Endothelial cell of umbilical vein (primary cell): ENCODE measurements around the gene DAZAP1. TPM values are rescaled to one million over a fixed set of nuclear protein-coding genes. Genes with fewer than 3 reads are reported as not detected.

ENCODE experiments used
- BruUV-seq: library from RNA; stranded (reverse); fragments of 400-500 nt; replicated peaks from 2 replicates; lab custom pipeline; 2021; lab: Mats Ljungman, UMichigan
- CTCF ChIA-PET: fragments of 300-600, 350-600 bp; sonication (Branson Sonifier 250); formaldehyde crosslinking; loops from one replicate; lab custom pipeline; 2021; ENCODE audit warnings: antibody characterized with exemption, inconsistent platforms; lab: Charles Lee
- POLR2A ChIA-PET: fragments of 300-600, 350-600 bp; sonication (Branson Sonifier 250); formaldehyde crosslinking; loops from one replicate; lab custom pipeline; 2021; ENCODE audit warnings: antibody characterized with exemption, inconsistent platforms; lab: Charles Lee
- DNase-seq: peaks from one replicate; pipeline ENCODE4 v3.0.0-alpha.2; 2011; ENCODE audit warnings: low read depth, low spot score
- FAIRE-seq: peaks from 2 replicates; lab custom pipeline; 2011; peaks lifted over from hg19 to GRCh38; lab: Jason Lieb, UNC
- H2AFZ ChIP-seq: 2 replicates; pipeline ENCODE4 v1.6.0; 2012; ENCODE audit warnings: low read depth, low read length, control low read depth, inconsistent platforms
- H3K27ac ChIP-seq: 2 replicates; pipeline ENCODE4 v1.5.1; 2011; ENCODE audit warnings: low read depth, mild to moderate bottlenecking, control low read depth, low read length, moderate library complexity; ENCODE audit not compliant: insufficient read depth
- H3K27me3 ChIP-seq, 2 experiments: 2 replicates each; pipeline versions ENCODE4 v1.6.0 to v1.6.1; 2011; ENCODE audit warnings: low read length in 2 of 2, mixed read lengths in 1 of 2; ENCODE audit not compliant: control insufficient read depth in 2 of 2, insufficient read depth in 2 of 2
- H3K36me3 ChIP-seq, 2 experiments: 2 replicates in 1 of 2; 3 replicates in 1 of 2; pipeline ENCODE4 v1.5.1; 2011; ENCODE audit warnings: low read length in 2 of 2, mild to moderate bottlenecking in 1 of 2, moderate library complexity in 1 of 2; ENCODE audit not compliant: control insufficient read depth in 2 of 2, insufficient read depth in 2 of 2; ENCODE audit errors: extremely low read depth in 1 of 2
- H3K4me1 ChIP-seq: 3 replicates; pipeline ENCODE4 v1.5.1; 2011; ENCODE audit warnings: mild to moderate bottlenecking, low read length; ENCODE audit not compliant: control insufficient read depth, insufficient read depth; ENCODE audit errors: extremely low read depth
- H3K4me2 ChIP-seq: 2 replicates; pipeline ENCODE4 v1.6.1; 2011; ENCODE audit warnings: low read length, control low read depth, mixed read lengths; ENCODE audit not compliant: insufficient read depth
- H3K4me3 ChIP-seq, 3 experiments: fragments of 200-600 bp in 1 of 3; sonication (generic), shearing (Covaris generic) in 1 of 3; replicated peaks in 1 of 3; 2 replicates each; pipeline ENCODE4 v1.5.1; 2011 to 2016; ENCODE audit warnings: control low read depth in 3 of 3, low read length in 3 of 3, mild to moderate bottlenecking in 2 of 3, inconsistent platforms in 1 of 3, low read depth in 1 of 3, moderate library complexity in 1 of 3; ENCODE audit not compliant: insufficient read depth in 1 of 3
- H3K79me2 ChIP-seq: 2 replicates; pipeline ENCODE4 v1.6.0; 2012; ENCODE audit warnings: low read length, inconsistent platforms; ENCODE audit not compliant: control insufficient read depth, insufficient read depth
- H3K9ac ChIP-seq: replicated peaks from 2 replicates; pipeline ENCODE3; 2011; ENCODE audit warnings: low read length, control low read depth; ENCODE audit not compliant: insufficient read depth; ENCODE audit errors: extremely low read depth
- H3K9me1 ChIP-seq: replicated peaks from 3 replicates; pipeline ENCODE4 v1.6.0; 2011; ENCODE audit warnings: mild to moderate bottlenecking, low read length; ENCODE audit not compliant: control insufficient read depth, insufficient read depth; ENCODE audit errors: extremely low read depth
- H3K9me3 ChIP-seq: replicated peaks from 2 replicates; pipeline ENCODE4 v1.5.1; 2012; ENCODE audit warnings: low read length, inconsistent platforms; ENCODE audit not compliant: control insufficient read depth, insufficient read depth
- H4K20me1 ChIP-seq: replicated peaks from 2 replicates; pipeline ENCODE3; 2011; ENCODE audit warnings: mild to moderate bottlenecking, low read length; ENCODE audit not compliant: control insufficient read depth, insufficient read depth; ENCODE audit errors: extremely low read depth
- CTCF ChIP-seq, 2 donors: IDR thresholded peaks; 1 replicate in 1 of 2; 2 replicates in 1 of 2; pipeline ENCODE4 v1.5.1; 2011; ENCODE audit warnings: low read length in 2 of 2, mild to moderate bottlenecking in 2 of 2, moderate library complexity in 2 of 2, control low read depth in 1 of 2, inconsistent platforms in 1 of 2, low read depth in 1 of 2; ENCODE audit not compliant: insufficient read depth in 1 of 2; ENCODE audit errors: extremely low read depth in 1 of 2
- EZH2 ChIP-seq: IDR thresholded peaks from 2 replicates; pipeline ENCODE4 v1.6.1; 2012; ENCODE audit warnings: borderline replicate concordance, low read depth, mild to moderate bottlenecking, moderate library complexity, low read length, inconsistent platforms; ENCODE audit not compliant: severe bottlenecking
- FOS ChIP-seq: IDR thresholded peaks from 2 replicates; pipeline ENCODE4 v1.6.1; 2011; ENCODE audit warnings: mild to moderate bottlenecking, low read length, moderate library complexity, borderline replicate concordance; ENCODE audit not compliant: insufficient read depth
- GATA2 ChIP-seq: IDR thresholded peaks from 2 replicates; pipeline ENCODE4 v1.7.0; 2011; ENCODE audit warnings: low read depth, mild to moderate bottlenecking, moderate library complexity, mixed read lengths, low read length; ENCODE audit not compliant: insufficient read length, insufficient read depth
- JUN ChIP-seq: IDR thresholded peaks from 2 replicates; pipeline ENCODE4 v1.6.1; 2011; ENCODE audit warnings: borderline replicate concordance, low read depth; ENCODE audit not compliant: insufficient read length, insufficient read depth
- MAX ChIP-seq: IDR thresholded peaks from 2 replicates; pipeline ENCODE4 v1.6.1; 2011; ENCODE audit not compliant: insufficient read depth, insufficient read length
- MYC ChIP-seq: IDR thresholded peaks from one replicate; pipeline ENCODE4 v1.6.1; 2011; ENCODE audit warnings: mild to moderate bottlenecking, low read depth, low read length
- POLR2A ChIP-seq: IDR thresholded peaks from 2 replicates; pipeline ENCODE4 v1.6.1; 2012; ENCODE audit warnings: low read depth, mild to moderate bottlenecking, control low read depth, low read length
- POLR2AphosphoS5 ChIP-seq: IDR thresholded peaks from 2 replicates; pipeline ENCODE4 v1.6.1; 2012; ENCODE audit warnings: low read depth, mild to moderate bottlenecking, control low read depth, low read length, moderate library complexity; ENCODE audit not compliant: insufficient read depth
- dilution Hi-C: fragments of 300-500 bp; cut with MboI; formaldehyde crosslinking; loops from one replicate; pipeline ENCODE4 v1.15.0; 2019; ENCODE audit warnings: low sequenced_read_pairs; ENCODE audit not compliant: extremely low pct_ligation_motif_present
- intact Hi-C: fragments of 100-400 bp; cut with micrococcal nuclease; formaldehyde crosslinking; loops from one replicate; pipeline ENCODE4 v1.10.0; 2022
- polyA plus RNA-seq, 4 experiments: library from polyadenylated mRNA; depleted of rRNA in 3 of 4; stranded (reverse) in 3 of 4; unstranded in 1 of 4; fragments of >200 nt; gene quantifications; 2 replicates each; pipeline versions ENCODE4 v1.2.1 to v1.2.3, GENCODE V29; 2011 to 2012; ENCODE audit warnings: missing spikeins in 1 of 4
- total RNA-seq: library from RNA; stranded (reverse); gene quantifications from 2 replicates; pipeline ENCODE4 v1.2.3, GENCODE V29; 2021

Gene DAZAP1
- total and polyA plus RNA-seq, 2 donors (not counting 3 experiments of a cell fraction or from before 2014, with no cell fraction given): 50.1 to 187 TPM

GRCh38 chr19:1452802-1453524 is 45.6 kb downstream of the DAZAP1 start:
- BruUV-seq: no TSS peak
- Histone ChIP-seq H3K4me2 (no peak overlapping the region), H3K79me2 (no peaks in the 10 kb centered on the region), H3K9me3 (no peaks in the 10 kb centered on the region), H3K9ac (no peak overlapping the region), H3K36me3 (no peaks in the 10 kb centered on the region), H3K9me1 (no peaks in the 10 kb centered on the region), H2AFZ (no peak overlapping the region), H3K4me3 (no peak overlapping the region), H3K4me1 (no peaks in the 10 kb centered on the region), H3K27ac (no peak overlapping the region), H4K20me1 (no peaks in the 10 kb centered on the region), H3K27me3 (peaks cover 29 to 43% of the 10 kb centered on the region in 2 experiments)
- intact Hi-C loops (no loop called here), dilution Hi-C loops (no loop called here)
- POLR2A ChIA-PET: no interaction called here
- no peak for FAIRE-seq
- CTCF ChIA-PET: interaction anchor here (2.4 to 3.7 kb wide), 2 partner anchors 8 to 13 kb away, joined by 14 to 28 read pairs; no protein-coding TSS in a partner anchor
- TF ChIP-seq EZH2: no peak
- no peak for TF ChIP-seq MYC
- TF ChIP-seq POLR2A: no peak
- no peak for TF ChIP-seq JUN
- TF ChIP-seq POLR2AphosphoS5: no peak
- TF ChIP-seq CTCF (IDR thresholded peaks at IDR 0.05; ENCODE audit: extremely low read depth in 1 of 2, insufficient read depth in 1 of 2, low read depth in 1 of 2, low read length in 2 of 2): no peak
- TF ChIP-seq FOS: no peak
- TF ChIP-seq MAX: no peak
- TF ChIP-seq GATA2: no peak
- DNase-seq: no peak
